ENCODE data around the gene ALKBH7.
"Not testable (repeated sequence)": the region's sequence is repeated elsewhere in the genome, so short reads cannot be mapped to it uniquely, and the experiment has no call there.

ALKBH7 gene

GRCh38 chr19:6373096-6373812 is 660 bp downstream of the ALKBH7 start:
- DNase-seq, result peak; percentile 98

GRCh38 chr19:6373813-6374108 is 1.2 kb downstream of the ALKBH7 start:
- no peak for DNase-seq

- no peak for DNase-seq
Measured at GRCh38 chr19:6374161-6374709, 1.6 kb downstream of the ALKBH7 start.

- no peak for DNase-seq
Measured at GRCh38 chr19:6374711-6375410, 2.3 kb downstream of the ALKBH7 start.

GRCh38 chr19:6375411-6376010 is 2.9 kb downstream of the ALKBH7 start, which contains the start of gene PSPN:
TSS of gene PSPN (minus strand) at chr19:6375933. CDS start at chr19:6375849, 84 bp downstream.
- DNase-seq, result no peak

GRCh38 chr19:6376512-6377190 is 4.1 kb downstream of the ALKBH7 start:
- DNase-seq, result no peak

GRCh38 chr19:6378041-6378440 is 5.4 kb downstream of the ALKBH7 start:
- DNase-seq, result peak; percentile 21

GRCh38 chr19:6378486-6378885 is 5.9 kb downstream of the ALKBH7 start:
- DNase-seq, result no peak

GRCh38 chr19:6379744-6380143 is 7.2 kb downstream of the ALKBH7 start:
- no peak for DNase-seq

GRCh38 chr19:6381030-6381750 is 8.6 kb downstream of the ALKBH7 start:
- DNase-seq, result no peak

- no peak for DNase-seq
Measured at GRCh38 chr19:6383188-6383587, 10.6 kb downstream of the ALKBH7 start.

GRCh38 chr19:6384381-6384780 is 11.8 kb downstream of the ALKBH7 start:
- DNase-seq, result no peak

GRCh38 chr19:6387372-6387771 is 14.8 kb downstream of the ALKBH7 start:
- DNase-seq, result no peak

- peak; percentile 15 for DNase-seq
Measured at GRCh38 chr19:6392221-6393073, 19.9 kb downstream of the ALKBH7 start.

- DNase-seq, result peak; percentile 96
Measured at GRCh38 chr19:6393074-6393982, 20.7 kb downstream of the ALKBH7 start, which contains the start of gene GTF2F1. TSS of gene GTF2F1 (minus strand) at chr19:6393164. CDS start at chr19:6392995, 169 bp downstream.

GRCh38 chr19:6393983-6394412 is 21.4 kb downstream of the ALKBH7 start:
- no peak for DNase-seq

- no peak for DNase-seq
Measured at GRCh38 chr19:6394831-6395230, 22.2 kb downstream of the ALKBH7 start.

- no peak for DNase-seq
Measured at GRCh38 chr19:6396305-6396704, 23.7 kb downstream of the ALKBH7 start.

GRCh38 chr19:6400062-6400944 is 27.7 kb downstream of the ALKBH7 start:
- not testable (repeated sequence) for DNase-seq
